ENCODE results near the gene SLC2A3.
"Not testable (repeated sequence)": the region's sequence is repeated elsewhere in the genome, so short reads cannot be mapped to it uniquely, and the experiment has no call there.

DNA sequence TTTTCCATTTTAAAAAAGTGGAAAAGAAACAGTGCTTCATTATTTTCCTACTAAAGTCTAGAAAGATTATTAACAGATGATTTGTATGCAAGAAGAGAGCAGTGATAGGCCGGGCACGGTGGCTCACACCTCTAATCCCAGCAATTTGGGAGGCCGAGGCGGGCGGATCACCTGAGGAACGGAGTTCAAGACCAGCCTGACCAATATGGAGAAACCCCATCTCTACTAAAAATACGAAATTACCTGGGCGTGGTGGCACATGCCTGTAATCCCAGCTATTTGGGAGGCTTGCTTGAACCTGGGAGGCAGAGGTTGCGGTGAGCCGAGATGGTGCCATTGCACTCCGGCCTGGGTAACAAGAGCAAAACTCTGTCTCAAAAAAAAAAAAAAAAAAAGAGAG lies 47.0 kb upstream of the SLC2A3 start:
- TF ChIP-seq, protein P1, sequence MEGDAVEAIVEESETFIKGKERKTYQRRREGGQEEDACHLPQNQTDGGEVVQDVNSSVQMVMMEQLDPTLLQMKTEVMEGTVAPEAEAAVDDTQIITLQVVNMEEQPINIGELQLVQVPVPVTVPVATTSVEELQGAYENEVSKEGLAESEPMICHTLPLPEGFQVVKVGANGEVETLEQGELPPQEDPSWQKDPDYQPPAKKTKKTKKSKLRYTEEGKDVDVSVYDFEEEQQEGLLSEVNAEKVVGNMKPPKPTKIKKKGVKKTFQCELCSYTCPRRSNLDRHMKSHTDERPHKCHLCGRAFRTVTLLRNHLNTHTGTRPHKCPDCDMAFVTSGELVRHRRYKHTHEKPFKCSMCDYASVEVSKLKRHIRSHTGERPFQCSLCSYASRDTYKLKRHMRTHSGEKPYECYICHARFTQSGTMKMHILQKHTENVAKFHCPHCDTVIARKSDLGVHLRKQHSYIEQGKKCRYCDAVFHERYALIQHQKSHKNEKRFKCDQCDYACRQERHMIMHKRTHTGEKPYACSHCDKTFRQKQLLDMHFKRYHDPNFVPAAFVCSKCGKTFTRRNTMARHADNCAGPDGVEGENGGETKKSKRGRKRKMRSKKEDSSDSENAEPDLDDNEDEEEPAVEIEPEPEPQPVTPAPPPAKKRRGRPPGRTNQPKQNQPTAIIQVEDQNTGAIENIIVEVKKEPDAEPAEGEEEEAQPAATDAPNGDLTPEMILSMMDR (IDR thresholded peaks at IDR 0.05; ENCODE audit: insufficient read depth, low read length), result not testable (repeated sequence)
- TF ChIP-seq POLR2AphosphoS5, GABPA (IDR thresholded peaks at IDR 0.05; ENCODE audit: low read depth): not testable (repeated sequence)
- TF ChIP-seq, protein P2, sequence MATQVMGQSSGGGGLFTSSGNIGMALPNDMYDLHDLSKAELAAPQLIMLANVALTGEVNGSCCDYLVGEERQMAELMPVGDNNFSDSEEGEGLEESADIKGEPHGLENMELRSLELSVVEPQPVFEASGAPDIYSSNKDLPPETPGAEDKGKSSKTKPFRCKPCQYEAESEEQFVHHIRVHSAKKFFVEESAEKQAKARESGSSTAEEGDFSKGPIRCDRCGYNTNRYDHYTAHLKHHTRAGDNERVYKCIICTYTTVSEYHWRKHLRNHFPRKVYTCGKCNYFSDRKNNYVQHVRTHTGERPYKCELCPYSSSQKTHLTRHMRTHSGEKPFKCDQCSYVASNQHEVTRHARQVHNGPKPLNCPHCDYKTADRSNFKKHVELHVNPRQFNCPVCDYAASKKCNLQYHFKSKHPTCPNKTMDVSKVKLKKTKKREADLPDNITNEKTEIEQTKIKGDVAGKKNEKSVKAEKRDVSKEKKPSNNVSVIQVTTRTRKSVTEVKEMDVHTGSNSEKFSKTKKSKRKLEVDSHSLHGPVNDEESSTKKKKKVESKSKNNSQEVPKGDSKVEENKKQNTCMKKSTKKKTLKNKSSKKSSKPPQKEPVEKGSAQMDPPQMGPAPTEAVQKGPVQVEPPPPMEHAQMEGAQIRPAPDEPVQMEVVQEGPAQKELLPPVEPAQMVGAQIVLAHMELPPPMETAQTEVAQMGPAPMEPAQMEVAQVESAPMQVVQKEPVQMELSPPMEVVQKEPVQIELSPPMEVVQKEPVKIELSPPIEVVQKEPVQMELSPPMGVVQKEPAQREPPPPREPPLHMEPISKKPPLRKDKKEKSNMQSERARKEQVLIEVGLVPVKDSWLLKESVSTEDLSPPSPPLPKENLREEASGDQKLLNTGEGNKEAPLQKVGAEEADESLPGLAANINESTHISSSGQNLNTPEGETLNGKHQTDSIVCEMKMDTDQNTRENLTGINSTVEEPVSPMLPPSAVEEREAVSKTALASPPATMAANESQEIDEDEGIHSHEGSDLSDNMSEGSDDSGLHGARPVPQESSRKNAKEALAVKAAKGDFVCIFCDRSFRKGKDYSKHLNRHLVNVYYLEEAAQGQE (IDR thresholded peaks at IDR 0.05; ENCODE audit: insufficient replicate concordance, low read depth), result not testable (repeated sequence)

Measured in HL-60 (cell line).